ENCODE measurements around the gene HTR4.
A peak's percentile ranks its signal among the peaks of the same experiment; 100 is the strongest.

HTR4 gene, protein sequence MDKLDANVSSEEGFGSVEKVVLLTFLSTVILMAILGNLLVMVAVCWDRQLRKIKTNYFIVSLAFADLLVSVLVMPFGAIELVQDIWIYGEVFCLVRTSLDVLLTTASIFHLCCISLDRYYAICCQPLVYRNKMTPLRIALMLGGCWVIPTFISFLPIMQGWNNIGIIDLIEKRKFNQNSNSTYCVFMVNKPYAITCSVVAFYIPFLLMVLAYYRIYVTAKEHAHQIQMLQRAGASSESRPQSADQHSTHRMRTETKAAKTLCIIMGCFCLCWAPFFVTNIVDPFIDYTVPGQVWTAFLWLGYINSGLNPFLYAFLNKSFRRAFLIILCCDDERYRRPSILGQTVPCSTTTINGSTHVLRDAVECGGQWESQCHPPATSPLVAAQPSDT

DNA sequence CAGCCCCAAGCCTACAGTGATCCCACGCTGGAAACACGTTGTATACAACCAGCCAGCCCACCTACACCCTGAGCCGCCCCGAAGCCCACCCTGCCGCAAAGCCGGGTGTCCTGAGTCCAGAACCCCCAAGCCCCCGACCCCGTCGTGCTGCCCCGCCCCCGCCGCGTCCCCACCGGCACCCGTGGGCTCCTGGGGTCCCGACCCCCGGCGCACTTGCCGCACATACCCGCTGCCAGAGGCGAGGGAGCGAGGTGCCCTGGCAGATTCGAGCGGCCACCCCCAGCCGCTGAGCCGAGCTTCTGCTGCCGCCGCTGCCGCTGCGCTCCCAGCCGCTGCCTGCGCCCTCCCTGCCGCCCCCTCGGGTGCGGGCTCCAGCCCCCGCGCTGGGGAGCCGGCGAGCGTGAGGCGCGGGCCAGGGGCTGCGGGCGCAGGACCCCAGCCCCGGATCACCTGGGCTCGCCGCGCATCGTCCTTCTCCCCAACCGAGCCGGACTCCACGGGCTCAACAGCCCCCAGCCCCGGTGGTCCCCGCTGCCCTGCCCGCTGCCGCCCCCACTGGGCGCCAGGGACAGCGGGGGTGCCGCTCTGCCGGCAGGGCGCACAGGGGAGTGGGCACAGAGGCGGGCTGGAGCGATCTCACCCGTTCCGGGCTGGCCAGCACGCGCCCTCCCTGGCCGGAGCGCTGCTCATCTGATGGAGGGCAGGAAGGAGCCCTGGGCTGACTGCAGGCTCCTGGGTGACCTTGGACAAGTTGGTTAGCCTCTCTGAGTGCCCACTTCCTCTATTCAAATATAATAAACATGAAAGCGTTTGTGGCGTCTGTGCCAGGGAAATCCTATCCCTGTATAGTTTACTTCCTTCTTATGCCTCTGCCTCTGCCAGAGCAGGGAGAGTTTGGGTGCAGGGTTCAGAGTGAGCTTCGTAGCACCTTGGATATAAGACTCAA is at the start of gene HTR4:
HTR4 (minus strand) TSS at position 692 of the 946 bp plus-strand sequence. CDS start 17,513 bp downstream, outside the sequence.
- H3K4me1 Mint-ChIP-seq = no peaks in the 10 kb centered on the region
- TF ChIP-seq, protein P1, sequence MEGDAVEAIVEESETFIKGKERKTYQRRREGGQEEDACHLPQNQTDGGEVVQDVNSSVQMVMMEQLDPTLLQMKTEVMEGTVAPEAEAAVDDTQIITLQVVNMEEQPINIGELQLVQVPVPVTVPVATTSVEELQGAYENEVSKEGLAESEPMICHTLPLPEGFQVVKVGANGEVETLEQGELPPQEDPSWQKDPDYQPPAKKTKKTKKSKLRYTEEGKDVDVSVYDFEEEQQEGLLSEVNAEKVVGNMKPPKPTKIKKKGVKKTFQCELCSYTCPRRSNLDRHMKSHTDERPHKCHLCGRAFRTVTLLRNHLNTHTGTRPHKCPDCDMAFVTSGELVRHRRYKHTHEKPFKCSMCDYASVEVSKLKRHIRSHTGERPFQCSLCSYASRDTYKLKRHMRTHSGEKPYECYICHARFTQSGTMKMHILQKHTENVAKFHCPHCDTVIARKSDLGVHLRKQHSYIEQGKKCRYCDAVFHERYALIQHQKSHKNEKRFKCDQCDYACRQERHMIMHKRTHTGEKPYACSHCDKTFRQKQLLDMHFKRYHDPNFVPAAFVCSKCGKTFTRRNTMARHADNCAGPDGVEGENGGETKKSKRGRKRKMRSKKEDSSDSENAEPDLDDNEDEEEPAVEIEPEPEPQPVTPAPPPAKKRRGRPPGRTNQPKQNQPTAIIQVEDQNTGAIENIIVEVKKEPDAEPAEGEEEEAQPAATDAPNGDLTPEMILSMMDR (IDR thresholded peaks at IDR 0.05; ENCODE audit: unreplicated experiment in 3 of 3) = no peak
- no peaks in the 10 kb centered on the region for H3K36me3 Mint-ChIP-seq (ENCODE audit: low read depth)
- peaks cover 66% of the 10 kb centered on the region for H3K27me3 Mint-ChIP-seq (ENCODE audit: low read depth)
- H3K4me3 Mint-ChIP-seq = peak within 1 kb of the TSS; percentile 59 to 64 (median 64)
- H3K9me3 Mint-ChIP-seq = peaks cover 2% of the 10 kb centered on the region
- H3K27ac Mint-ChIP-seq = no peak within 1 kb of the TSS

DNA sequence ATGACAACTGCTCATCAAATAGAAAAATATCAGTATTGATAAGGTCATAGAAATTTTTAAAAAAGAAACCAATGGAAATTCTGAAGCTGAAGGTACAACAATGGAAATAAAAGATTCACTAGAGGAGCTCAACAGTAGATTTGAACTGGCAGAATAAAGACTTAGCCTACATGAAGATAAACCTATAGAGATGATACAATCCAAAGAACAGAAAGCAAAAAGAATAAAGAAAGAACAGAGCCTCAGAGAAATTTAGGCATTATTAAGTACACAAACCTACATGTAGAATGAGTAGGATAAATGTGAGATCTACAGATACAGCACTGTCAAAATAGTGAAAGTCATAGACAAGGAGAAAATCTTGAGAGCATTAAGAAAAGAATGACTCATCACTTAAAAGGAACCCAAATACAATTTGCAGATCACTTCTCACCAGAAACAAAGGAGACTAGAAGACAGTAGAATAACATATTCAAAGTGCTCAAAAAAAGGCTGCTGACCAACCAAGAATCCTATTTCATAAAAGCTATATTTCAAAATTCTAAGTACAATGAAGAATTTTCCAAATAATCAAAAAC is 47.8 kb upstream of the HTR4 start:
- Mint-ChIP-seq H3K27me3 (ENCODE audit: low read depth) (no peaks in the 10 kb centered on the region), H3K36me3 (ENCODE audit: low read depth) (no peaks in the 10 kb centered on the region), H3K27ac (no peak overlapping the region), H3K9me3 (peaks cover 3% of the 10 kb centered on the region), H3K4me3 (no peak overlapping the region), H3K4me1 (no peaks in the 10 kb centered on the region)
- TF ChIP-seq, protein P1 (IDR thresholded peaks at IDR 0.05; ENCODE audit: unreplicated experiment in 3 of 3) = no peak

DNA sequence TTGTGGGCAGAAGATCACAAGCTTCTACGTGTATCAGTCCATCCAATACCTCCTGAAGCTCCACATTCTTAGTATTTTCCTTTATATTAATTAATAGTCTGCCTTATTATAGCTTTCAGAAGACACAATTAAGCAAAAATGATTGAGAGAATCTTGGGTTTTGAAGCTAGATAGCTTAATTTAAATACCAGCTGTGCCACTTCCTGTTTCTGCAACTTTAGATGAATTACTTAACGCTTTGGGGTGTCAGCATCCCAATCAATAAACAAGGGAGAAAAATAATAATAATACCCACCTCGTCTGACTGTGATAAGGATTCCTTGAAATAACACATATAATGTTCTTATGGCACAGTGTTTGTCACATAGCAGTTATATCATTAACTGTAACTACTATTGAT is 44.7 kb upstream of the HTR4 start:
- Mint-ChIP-seq H3K27ac (no peak overlapping the region), H3K4me1 (no peaks in the 10 kb centered on the region), H3K36me3 (ENCODE audit: low read depth) (no peaks in the 10 kb centered on the region), H3K27me3 (ENCODE audit: low read depth) (no peaks in the 10 kb centered on the region), H3K4me3 (no peak overlapping the region), H3K9me3 (peaks cover 3% of the 10 kb centered on the region)
- TF ChIP-seq, protein P1 (IDR thresholded peaks at IDR 0.05; ENCODE audit: unreplicated experiment in 3 of 3) = no peak

DNA sequence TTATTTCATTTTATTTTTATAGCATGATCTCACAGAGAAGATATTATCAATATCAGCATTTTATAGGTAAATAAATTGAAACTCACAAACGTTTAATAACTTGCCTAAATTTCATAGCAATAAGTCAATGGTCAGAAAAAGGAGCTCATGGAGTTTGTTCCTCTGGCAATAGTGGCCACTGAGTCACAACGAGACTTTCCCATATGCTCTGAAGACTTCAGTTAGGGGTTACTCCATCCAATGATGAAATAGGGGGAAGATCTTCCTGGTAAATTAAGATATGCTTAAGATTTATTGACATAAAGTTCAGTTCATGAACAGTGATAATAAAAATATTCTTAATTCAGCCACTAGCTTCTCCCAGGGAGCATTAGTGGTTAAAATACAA is 43.5 kb upstream of the HTR4 start:
- peaks cover 3% of the 10 kb centered on the region for H3K9me3 Mint-ChIP-seq
- no peak overlapping the region for H3K27ac Mint-ChIP-seq
- H3K27me3 Mint-ChIP-seq (ENCODE audit: low read depth) = no peaks in the 10 kb centered on the region
- no peaks in the 10 kb centered on the region for H3K36me3 Mint-ChIP-seq (ENCODE audit: low read depth)
- no peaks in the 10 kb centered on the region for H3K4me1 Mint-ChIP-seq
- TF ChIP-seq, protein P1 (IDR thresholded peaks at IDR 0.05; ENCODE audit: unreplicated experiment in 3 of 3) = no peak
- H3K4me3 Mint-ChIP-seq = no peak overlapping the region

DNA sequence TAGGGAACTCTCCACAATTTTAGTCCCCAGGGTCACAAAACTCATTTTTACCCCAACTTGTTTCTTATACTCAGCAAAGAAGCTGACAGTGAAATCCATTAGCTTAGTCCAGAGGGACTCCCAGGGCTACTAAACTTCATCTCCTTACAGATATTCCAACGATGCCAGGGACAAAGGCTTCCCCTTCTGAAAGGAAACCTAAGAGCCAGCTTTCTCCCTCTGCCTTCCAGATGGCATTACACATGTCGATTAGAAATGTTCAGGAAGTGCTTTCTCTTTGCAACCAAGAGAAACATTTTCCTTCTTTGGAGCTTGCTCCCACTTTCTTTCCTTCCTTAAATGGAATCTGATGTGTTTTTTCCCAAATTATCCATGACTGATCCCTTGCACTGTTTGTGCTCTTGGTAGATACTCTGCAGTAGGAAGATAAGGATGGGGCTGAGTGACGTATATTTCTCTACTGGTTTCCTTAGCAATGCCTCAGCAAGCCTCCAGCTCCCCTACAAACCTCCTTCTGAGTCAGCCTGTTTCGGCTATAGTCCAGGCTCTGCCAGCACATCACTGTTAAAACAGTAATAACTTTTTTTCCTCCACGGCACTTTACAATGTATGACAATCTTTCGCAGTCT is 43.0 kb upstream of the HTR4 start:
- Mint-ChIP-seq H3K4me1 (no peaks in the 10 kb centered on the region), H3K9me3 (peaks cover 3% of the 10 kb centered on the region), H3K27me3 (ENCODE audit: low read depth) (no peaks in the 10 kb centered on the region), H3K36me3 (ENCODE audit: low read depth) (no peaks in the 10 kb centered on the region), H3K27ac (no peak overlapping the region), H3K4me3 (no peak overlapping the region)
- TF ChIP-seq, protein P1 (IDR thresholded peaks at IDR 0.05; ENCODE audit: unreplicated experiment in 3 of 3) = no peak
